Mucosa of gallbladder (tissue), 1 donor: ENCODE results near the gene ABI2. TPM values are rescaled to one million over a fixed set of nuclear protein-coding genes. Genes with fewer than 3 reads are reported as not detected.
A peak's percentile ranks its signal among the peaks of the same experiment; 100 is the strongest.

ENCODE experiments used
- DNase-seq: peaks from one replicate; pipeline ENCODE4 v3.0.0-alpha.2; 2020; ENCODE audit warnings: low spot score
- total RNA-seq: library from RNA; stranded (reverse); gene quantifications from one replicate; pipeline ENCODE4 v1.2.1, GENCODE V29; 2021
- donor health status: DM: no; HTN: no; CAD: no.

The ABI2 gene
- total RNA-seq, 1 donor from 2014 or later, result 64.8 TPM

- DNase-seq, result no peak
These were observed 103.4 kb downstream of the ABI2 start for GRCh38 chr2:203431391-203432185.

GRCh38 chr2:203432811-203433210 is 104.6 kb downstream of the ABI2 start:
- no peak for DNase-seq

DNA sequence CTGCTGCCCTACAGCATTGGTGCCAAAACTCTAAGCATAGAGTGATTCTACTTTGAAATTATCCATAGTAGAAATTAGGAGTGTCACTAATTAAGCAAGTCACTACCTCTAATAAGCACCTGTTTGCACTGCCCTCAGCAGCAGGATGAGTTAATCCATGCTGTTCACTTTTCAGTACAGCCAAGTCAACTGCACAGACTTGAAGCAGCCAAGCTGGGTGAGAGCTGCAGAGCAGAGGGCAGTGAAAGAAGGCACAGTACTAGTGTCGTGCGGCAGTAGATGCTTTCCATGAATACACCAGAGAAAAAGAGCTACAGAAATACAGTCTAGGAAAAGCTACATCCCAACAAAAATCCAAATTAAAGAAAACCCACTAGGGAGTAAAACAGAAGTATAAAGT is 108.3 kb downstream of the ABI2 start:
- no peak for DNase-seq

DNA sequence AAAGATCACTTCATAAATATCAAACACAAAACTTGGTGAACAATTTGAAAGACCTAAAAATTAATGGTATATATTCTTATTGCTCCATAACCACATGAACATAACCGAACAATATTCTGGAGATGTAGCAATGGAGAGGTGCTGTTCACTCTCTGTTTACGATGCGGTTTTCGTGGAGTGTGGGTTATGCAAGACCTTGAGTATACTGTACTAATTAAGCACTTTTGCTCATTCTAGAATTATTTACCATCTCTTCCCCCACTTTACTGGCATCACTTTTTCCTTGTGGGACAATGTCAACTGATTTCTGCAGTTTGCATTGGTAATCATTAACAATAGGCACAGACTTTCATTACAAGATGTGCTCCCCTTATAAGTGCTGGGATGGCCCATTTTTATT is 109.3 kb downstream of the ABI2 start:
- DNase-seq, result no peak

GRCh38 chr2:203438528-203438927 is 110.3 kb downstream of the ABI2 start:
- no peak for DNase-seq

- no peak for DNase-seq
These were observed 112.5 kb downstream of the ABI2 start for GRCh38 chr2:203440671-203441070.

DNA sequence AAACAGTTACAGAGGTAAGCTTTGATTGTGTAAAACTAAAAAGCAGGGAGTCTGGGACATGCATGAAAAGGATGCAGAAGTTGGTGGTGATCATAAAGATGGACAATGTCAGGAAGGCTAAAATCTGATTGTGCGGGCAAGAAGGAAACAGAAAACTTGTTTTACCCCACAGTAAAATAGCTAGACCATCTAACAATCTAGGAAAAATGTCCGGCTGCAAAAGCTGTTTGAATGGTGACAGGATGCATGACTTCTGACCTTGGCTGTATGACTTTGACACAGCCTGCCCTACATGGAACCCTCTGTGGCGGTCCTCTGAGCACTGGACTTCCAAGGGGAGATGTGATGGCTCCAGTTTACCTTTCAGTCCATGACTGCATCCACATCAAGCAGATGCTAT is 113.3 kb downstream of the ABI2 start:
- no peak for DNase-seq

GRCh38 chr2:203442463-203442862 is 114.3 kb downstream of the ABI2 start:
- DNase-seq, result no peak

DNA sequence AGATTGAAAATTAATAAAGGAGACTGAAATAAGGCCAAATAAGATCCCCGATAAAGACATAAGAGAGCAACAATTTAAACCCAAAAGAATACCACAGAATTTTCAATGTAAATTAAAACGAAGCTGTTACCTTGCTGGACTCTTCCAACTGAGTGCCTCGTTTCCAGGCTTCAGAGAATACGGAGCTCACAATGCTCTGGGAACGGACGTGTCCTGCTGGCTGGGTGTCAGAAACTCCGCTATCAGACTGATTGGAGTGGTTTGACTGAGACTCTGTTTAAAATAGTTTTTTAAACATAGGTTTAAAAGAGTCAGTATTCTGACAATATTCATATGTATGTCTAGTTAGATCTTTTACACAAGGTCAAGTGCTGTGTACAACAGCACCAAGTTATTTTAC is 116.5 kb downstream of the ABI2 start:
- DNase-seq, result no peak

- DNase-seq, result no peak
These were observed 117.9 kb downstream of the ABI2 start for GRCh38 chr2:203446071-203446481.

DNA sequence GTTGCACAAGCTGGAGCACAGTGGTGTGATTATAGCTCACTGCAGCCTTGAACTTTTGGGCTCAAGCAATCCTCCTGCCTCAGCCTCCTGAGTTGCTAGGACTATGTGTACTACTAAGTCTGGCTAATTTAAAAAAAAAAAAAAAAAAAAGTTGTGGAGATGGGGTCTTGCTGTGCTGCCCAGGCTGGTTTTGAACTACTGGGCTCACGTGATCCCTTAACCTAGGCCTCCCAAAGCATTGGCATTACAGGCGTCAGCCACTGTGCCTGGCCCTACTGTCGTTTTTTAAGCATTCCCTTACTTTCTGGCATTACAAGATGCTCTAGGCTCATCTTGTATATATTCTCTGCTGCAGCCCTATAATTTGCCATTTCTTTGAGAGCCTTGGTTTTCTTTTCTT is 118.6 kb downstream of the ABI2 start:
- no peak for DNase-seq

GRCh38 chr2:203450561-203450960 is 122.4 kb downstream of the ABI2 start:
- DNase-seq, result no peak

GRCh38 chr2:203451011-203451410 is 122.8 kb downstream of the ABI2 start:
- no peak for DNase-seq

DNA sequence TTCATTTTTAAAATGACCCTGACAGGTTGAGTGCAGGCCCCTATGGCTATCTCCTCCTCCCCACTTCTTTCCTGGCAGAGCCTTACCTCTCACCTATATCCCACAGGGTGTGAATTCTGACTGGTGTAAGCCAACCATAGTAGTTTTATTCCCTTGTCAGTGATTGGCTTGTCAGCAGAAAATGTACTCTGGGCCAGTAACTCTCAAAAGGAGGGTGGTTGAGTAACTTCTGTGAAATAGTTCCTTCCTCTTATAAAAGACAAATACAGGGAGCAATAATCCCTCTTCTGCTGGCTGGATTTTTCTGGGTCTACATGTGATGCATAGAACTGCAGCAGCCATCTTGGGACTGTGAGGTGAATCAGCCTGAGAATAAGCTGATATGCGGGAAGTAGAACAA is 123.5 kb downstream of the ABI2 start:
- DNase-seq, result no peak

DNA sequence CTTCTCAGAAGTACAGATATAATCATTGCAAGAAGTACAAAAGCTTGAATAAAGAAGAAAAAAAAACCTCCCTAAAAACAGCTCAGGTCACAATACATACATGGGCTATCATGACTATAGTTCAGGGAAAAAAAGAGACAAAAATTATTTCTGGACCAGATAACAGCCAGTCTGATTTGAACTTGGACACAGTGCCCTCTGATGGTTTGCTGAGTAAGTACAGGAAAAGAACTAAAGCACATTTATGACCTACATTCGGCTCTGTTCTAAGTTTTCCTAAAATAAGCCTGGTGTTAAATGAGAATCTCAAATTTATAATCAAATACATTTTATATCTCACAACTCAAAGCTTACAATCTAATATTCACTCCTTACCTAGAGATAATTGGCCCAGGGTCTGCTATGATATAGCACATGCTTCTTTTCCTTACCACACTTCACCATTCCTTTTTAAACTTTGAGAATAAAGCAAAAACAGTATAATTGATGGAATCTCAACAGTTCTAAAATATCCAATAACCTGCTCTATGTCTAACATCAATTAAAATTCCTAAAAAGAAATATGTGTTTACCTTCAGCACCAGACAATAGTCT is 125.8 kb downstream of the ABI2 start:
- DNase-seq, result peak; percentile 19

DNA sequence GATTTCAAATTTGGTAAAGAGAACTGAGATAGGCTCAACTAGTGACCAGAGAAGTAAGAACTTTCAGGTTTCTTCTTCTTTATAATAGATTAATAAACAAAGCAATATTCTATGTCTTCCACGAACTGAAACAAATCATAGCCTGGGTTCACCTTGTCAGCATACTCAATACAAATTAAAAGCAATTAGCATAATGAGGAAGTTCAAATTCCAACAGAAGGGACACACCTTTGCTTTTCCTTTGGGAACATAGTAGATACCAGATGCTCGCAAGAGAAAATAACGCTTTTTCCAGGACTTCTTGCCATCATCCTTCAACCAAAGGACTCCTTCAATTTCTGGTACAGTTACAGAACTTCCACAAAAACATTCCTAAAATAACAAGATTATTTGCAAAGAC is 127.0 kb downstream of the ABI2 start:
- no peak for DNase-seq

DNA sequence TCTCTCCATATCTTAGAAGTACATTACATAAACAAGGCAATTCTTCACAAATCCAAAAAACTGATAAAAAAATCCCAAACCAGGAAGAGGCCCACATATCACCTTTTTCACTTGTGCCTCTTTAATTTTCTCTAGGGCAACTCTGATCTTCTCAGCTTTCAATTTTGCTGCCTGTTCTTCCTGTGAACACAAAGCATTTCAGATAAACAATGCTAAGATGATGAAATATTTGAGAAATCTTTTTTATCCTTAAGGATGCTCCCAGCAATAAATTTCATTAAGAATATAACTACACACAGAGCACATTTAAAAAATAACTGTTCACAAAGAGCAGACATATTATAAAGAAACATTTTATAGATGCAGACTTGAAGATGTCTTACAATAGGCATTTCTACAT is 133.6 kb downstream of the ABI2 start:
- no peak for DNase-seq

DNA sequence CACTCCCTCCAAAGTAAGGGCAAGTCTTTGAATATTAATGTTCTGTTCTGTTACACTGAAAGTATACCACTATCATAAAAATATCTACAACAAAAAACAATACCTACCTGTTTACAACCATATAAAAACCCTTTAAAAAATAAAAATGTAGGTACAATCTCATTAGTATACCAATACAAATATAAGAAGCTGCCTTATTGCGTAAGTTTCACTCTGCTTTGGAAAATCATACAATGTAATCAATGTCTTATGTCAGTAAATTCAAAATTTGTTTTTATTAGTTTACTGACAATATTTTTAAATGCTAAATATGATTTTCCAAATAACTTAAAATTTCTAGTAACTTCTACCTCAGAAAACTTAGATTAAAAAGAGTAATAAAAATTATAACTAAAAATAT is 134.1 kb downstream of the ABI2 start:
- DNase-seq, result no peak

GRCh38 chr2:203463266-203463678 is 135.1 kb downstream of the ABI2 start:
- no peak for DNase-seq

DNA sequence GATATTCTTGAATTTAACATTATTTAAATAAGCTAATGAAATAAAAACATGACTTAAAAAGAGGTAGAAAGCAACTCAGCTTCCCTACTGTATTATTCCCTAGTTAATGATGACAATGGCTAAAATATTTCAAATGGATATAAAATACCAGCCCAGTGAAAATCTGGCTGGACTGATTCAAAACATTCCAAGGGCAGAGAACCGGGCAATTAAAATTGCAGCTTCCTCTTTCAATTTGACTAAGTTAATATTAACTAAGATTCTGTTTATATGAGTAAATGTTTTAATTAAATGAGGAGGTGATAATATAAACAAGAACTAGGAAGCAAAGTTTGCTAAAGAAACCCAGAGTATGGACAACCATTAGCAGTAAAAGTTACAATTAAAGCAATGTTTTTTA is 141.4 kb downstream of the ABI2 start:
- no peak for DNase-seq

DNA sequence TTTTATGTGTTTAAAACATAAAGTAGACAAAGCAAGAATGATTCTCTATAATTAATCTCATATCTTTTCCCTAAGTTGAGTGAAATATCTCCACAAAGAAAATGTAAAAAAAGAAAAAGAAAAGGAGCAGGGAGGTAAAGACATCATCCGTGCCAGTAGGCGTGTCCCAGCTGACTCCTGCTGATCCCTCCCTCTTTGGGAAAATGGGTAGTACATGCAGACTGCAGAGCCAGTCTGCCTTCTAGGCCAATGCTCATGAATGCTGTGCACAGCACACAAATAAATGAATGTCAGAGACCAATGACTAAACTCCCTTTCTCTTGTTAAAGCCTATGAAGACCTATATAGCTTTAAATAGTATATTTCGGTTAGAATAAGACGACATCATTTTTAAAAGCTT is 142.2 kb downstream of the ABI2 start:
- no peak for DNase-seq

DNA sequence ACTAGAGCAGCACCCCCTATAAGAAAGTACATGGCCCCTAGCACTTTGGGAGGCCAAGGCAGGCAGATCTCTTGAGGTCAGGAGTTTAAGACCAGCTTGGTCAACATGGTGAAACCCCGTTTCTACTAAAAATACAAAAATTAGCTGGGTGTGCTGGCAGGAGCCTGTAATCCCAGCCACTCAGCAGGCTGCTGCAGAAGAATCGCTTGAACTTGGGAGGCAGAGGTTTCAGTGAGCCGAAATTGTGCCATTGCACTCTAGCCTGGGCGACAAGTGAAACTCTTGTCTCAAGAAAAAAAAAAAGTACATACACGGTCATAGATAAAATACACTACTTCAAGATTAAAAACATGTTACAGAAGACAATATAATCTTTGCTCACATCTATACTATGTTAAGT is 143.1 kb downstream of the ABI2 start:
- DNase-seq, result no peak

- no peak for DNase-seq
These were observed 148.7 kb downstream of the ABI2 start for GRCh38 chr2:203476881-203477280.

- DNase-seq, result no peak
These were observed 152.4 kb downstream of the ABI2 start for GRCh38 chr2:203480623-203481022.
